Activated CD8-positive, alpha-beta T cell treated with anti-CD3 and anti-CD28 coated beads for 36 hours (primary cell): ENCODE measurements around the gene ZKSCAN2. TPM values are rescaled to one million over a fixed set of nuclear protein-coding genes. Genes with fewer than 3 reads are reported as not detected.

Experiments
- ATAC-seq: fragments of 200-7000 bp; cut with Tn5 transposase; one replicate; pipeline ENCODE4 v1.10.0; 2021; ENCODE audit warnings: mild to moderate bottlenecking, moderate library complexity
- CTCF ChIA-PET: fragments of 350-600 bp; sonication (Branson Sonifier 250); formaldehyde crosslinking; loops from one replicate; lab custom pipeline; 2021; ENCODE audit warnings: antibody characterized with exemption; lab: Charles Lee
- POLR2A ChIA-PET: fragments of 350-600 bp; sonication (Branson Sonifier 250); formaldehyde crosslinking; loops from one replicate; lab custom pipeline; 2021; ENCODE audit warnings: antibody characterized with exemption; lab: Charles Lee
- DNase-seq: peaks from one replicate; pipeline ENCODE4 v3.0.0-alpha.2; 2020
- H3K27ac Mint-ChIP-seq: one replicate; pipeline ENCODE4 v1.8.0; 2021; ENCODE audit warnings: mild to moderate bottlenecking, mixed read lengths
- H3K27me3 Mint-ChIP-seq: one replicate; pipeline ENCODE4 v1.8.0; 2021; ENCODE audit warnings: mixed read lengths
- H3K36me3 Mint-ChIP-seq: one replicate; pipeline ENCODE4 v1.8.0; 2021; ENCODE audit warnings: low read depth, mixed read lengths
- H3K4me1 Mint-ChIP-seq: one replicate; pipeline ENCODE4 v1.8.0; 2021; ENCODE audit warnings: low read depth, mixed read lengths
- H3K4me3 Mint-ChIP-seq: one replicate; pipeline ENCODE4 v1.8.0; 2021; ENCODE audit warnings: mild to moderate bottlenecking, moderate library complexity, mixed read lengths
- H3K9me3 Mint-ChIP-seq: one replicate; pipeline ENCODE4 v1.8.0; 2021; ENCODE audit warnings: mixed read lengths
- intact Hi-C: fragments of 100-400 bp; cut with micrococcal nuclease; formaldehyde crosslinking; loops from one replicate; pipeline ENCODE4 v1.10.0; 2022
- total RNA-seq, 2 experiments: library from RNA; stranded (reverse); gene quantifications; one replicate each; pipeline ENCODE4 v1.2.3, GENCODE V29; 2021
- TF ChIP-seq, protein P1 (sequence below): fragments of 200-600 bp; IDR thresholded peaks from one replicate; pipeline ENCODE4 v1.8.0; 2022; ENCODE audit warnings: antibody characterized with exemption, mild to moderate bottlenecking

The ZKSCAN2 gene
- total RNA-seq, 2 experiments from 2014 or later = 3.7 to 4.0 TPM

- no peak overlapping the region for H3K4me3 Mint-ChIP-seq
- TF ChIP-seq, protein P1, sequence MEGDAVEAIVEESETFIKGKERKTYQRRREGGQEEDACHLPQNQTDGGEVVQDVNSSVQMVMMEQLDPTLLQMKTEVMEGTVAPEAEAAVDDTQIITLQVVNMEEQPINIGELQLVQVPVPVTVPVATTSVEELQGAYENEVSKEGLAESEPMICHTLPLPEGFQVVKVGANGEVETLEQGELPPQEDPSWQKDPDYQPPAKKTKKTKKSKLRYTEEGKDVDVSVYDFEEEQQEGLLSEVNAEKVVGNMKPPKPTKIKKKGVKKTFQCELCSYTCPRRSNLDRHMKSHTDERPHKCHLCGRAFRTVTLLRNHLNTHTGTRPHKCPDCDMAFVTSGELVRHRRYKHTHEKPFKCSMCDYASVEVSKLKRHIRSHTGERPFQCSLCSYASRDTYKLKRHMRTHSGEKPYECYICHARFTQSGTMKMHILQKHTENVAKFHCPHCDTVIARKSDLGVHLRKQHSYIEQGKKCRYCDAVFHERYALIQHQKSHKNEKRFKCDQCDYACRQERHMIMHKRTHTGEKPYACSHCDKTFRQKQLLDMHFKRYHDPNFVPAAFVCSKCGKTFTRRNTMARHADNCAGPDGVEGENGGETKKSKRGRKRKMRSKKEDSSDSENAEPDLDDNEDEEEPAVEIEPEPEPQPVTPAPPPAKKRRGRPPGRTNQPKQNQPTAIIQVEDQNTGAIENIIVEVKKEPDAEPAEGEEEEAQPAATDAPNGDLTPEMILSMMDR = no peak
- intact Hi-C loops = no loop called here
- ATAC-seq (no peak), DNase-seq (no peak)
- H3K4me1 Mint-ChIP-seq = no peaks in the 10 kb centered on the region
- POLR2A ChIA-PET = no interaction called here
- H3K9me3 Mint-ChIP-seq = no peaks in the 10 kb centered on the region
- H3K27ac Mint-ChIP-seq = no peak overlapping the region
- CTCF ChIA-PET = no interaction called here
- no peaks in the 10 kb centered on the region for H3K27me3 Mint-ChIP-seq
- H3K36me3 Mint-ChIP-seq = no peaks in the 10 kb centered on the region
Measured at GRCh38 chr16:25192096-25192495, 65.5 kb downstream of the ZKSCAN2 start.

- intact Hi-C loops = no loop called here
- ChIA-PET POLR2A (no interaction called here), CTCF (no interaction called here)
- TF ChIP-seq, protein P1 = no peak
- Mint-ChIP-seq H3K9me3 (no peaks in the 10 kb centered on the region), H3K36me3 (no peaks in the 10 kb centered on the region), H3K27me3 (no peaks in the 10 kb centered on the region), H3K4me1 (no peaks in the 10 kb centered on the region), H3K4me3 (no peak overlapping the region), H3K27ac (no peak overlapping the region)
- no peak for ATAC-seq
- no peak for DNase-seq
Measured at GRCh38 chr16:25189305-25189704, 68.3 kb downstream of the ZKSCAN2 start.

DNA sequence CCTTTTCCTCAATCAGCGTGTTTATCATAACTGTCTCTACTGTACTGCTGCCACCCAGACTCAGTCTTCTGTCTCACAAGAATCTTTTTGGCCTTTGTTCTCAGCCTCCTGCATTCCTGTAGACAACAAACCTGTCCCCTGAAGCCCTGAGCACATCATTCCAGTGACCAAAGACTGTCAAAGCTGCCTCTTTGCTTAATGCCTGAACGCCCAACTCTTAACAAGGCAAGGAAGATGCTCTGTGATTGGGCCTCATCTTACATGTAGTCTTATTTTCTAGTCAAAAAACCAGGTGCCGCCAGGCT lies 70.2 kb downstream of the ZKSCAN2 start:
- no peaks in the 10 kb centered on the region for H3K36me3 Mint-ChIP-seq
- no peaks in the 10 kb centered on the region for H3K4me1 Mint-ChIP-seq
- no peak overlapping the region for H3K27ac Mint-ChIP-seq
- CTCF ChIA-PET = interaction anchor here (1.7 kb wide), 1 partner anchor 8 kb away, joined by 5 read pairs; no protein-coding TSS in a partner anchor
- no peaks in the 10 kb centered on the region for H3K9me3 Mint-ChIP-seq
- ATAC-seq (no peak), DNase-seq (no peak)
- POLR2A ChIA-PET = no interaction called here
- TF ChIP-seq, protein P1 = no peak
- no peak overlapping the region for H3K4me3 Mint-ChIP-seq
- intact Hi-C loops = no loop called here
- H3K27me3 Mint-ChIP-seq = no peaks in the 10 kb centered on the region

Other genes with a start within 250 kb of the ZKSCAN2 start
- 10 to 100 TPM; 69.6 to 75.9 TPM for gene ARHGAP17, start 242.5 kb downstream of the ZKSCAN2 start, total RNA-seq
- 10 to 100 TPM; 37.1 to 40.7 TPM for gene LCMT1, start 146.1 kb downstream of the ZKSCAN2 start, total RNA-seq
- gene AQP8, start 40.9 kb downstream of the ZKSCAN2 start, total RNA-seq = not detected